ENCODE measurements around the gene SYT1.

- TF ChIP-seq FOXP2 (optimal IDR thresholded peaks at IDR 0.05; ENCODE audit: control extremely low read depth, extremely low read length, insufficient read depth) (no peak), EZH2 (IDR thresholded peaks at IDR 0.05) (no peak)
These were observed 436.6 kb downstream of the SYT1 start for GRCh38 chr12:79301181-79301580.
